Hepatocyte (in vitro differentiated cells): Measurements from ENCODE around the gene TYROBP. TPM values are rescaled to one million over a fixed set of nuclear protein-coding genes. Genes with fewer than 3 reads are reported as not detected.
"Not testable (repeated sequence)": the region's sequence is repeated elsewhere in the genome, so short reads cannot be mapped to it uniquely, and the experiment has no call there.

Experiments used
- DNase-seq: peaks from one replicate; pipeline ENCODE4 v3.0.0-alpha.2; 2016; ENCODE audit warnings: low spot score
- H2AFZ ChIP-seq: fragments of 200-600 bp; sonication (generic); 2 replicates; pipeline ENCODE4 v1.6.0; 2016; ENCODE audit warnings: antibody characterized with exemption, mild to moderate bottlenecking
- H3K27ac ChIP-seq: fragments of 200-600 bp; sonication (generic); 2 replicates; pipeline ENCODE4 v1.5.1; 2016; ENCODE audit warnings: mild to moderate bottlenecking
- H3K27me3 ChIP-seq: fragments of 200-600 bp; sonication (generic); 2 replicates; pipeline ENCODE4 v1.6.1; 2016
- H3K36me3 ChIP-seq: fragments of 200-600 bp; sonication (generic); replicated peaks from 2 replicates; pipeline ENCODE4 v1.5.1; 2016; ENCODE audit warnings: low read depth; ENCODE audit not compliant: insufficient read depth
- H3K4me1 ChIP-seq: fragments of 200-600 bp; sonication (generic); 2 replicates; pipeline ENCODE4 v1.5.1; 2016; ENCODE audit warnings: mild to moderate bottlenecking, moderate library complexity; ENCODE audit not compliant: insufficient read depth
- H3K4me2 ChIP-seq: fragments of 200-600 bp; sonication (generic); 2 replicates; pipeline ENCODE4 v1.6.0; 2016
- H3K4me3 ChIP-seq: fragments of 200-600 bp; sonication (generic); 2 replicates; pipeline ENCODE4 v1.5.1; 2016; ENCODE audit warnings: mild to moderate bottlenecking
- H3K79me2 ChIP-seq: fragments of 200-600 bp; sonication (generic); 2 replicates; pipeline ENCODE4 v1.6.0; 2017; ENCODE audit warnings: mild to moderate bottlenecking
- H3K9me2 ChIP-seq: fragments of 200-600 bp; sonication (generic); replicated peaks from 2 replicates; pipeline ENCODE4 v1.6.0; 2017; ENCODE audit warnings: mild to moderate bottlenecking; ENCODE audit not compliant: insufficient read depth
- H3K9me3 ChIP-seq: fragments of 200-600 bp; sonication (generic); 2 replicates; pipeline ENCODE4 v1.5.1; 2016; ENCODE audit warnings: low read depth, mild to moderate bottlenecking
- H4K20me1 ChIP-seq: fragments of 200-600 bp; sonication (generic); 2 replicates; pipeline ENCODE4 v1.6.0; 2016; ENCODE audit warnings: mild to moderate bottlenecking; ENCODE audit not compliant: insufficient read depth, poor library complexity, severe bottlenecking
- EZH2 ChIP-seq: fragments of 200-600 bp; sonication (generic); IDR thresholded peaks from 2 replicates; pipeline ENCODE4 v1.6.1; 2016; ENCODE audit warnings: antibody characterized with exemption, mild to moderate bottlenecking, borderline replicate concordance
- EZH2phosphoT487 ChIP-seq: fragments of 200-600 bp; sonication (generic); IDR thresholded peaks from one replicate; pipeline ENCODE4 v1.6.1; 2018; ENCODE audit warnings: antibody characterized with exemption, mild to moderate bottlenecking, low read depth, moderate library complexity; ENCODE audit not compliant: unreplicated experiment, severe bottlenecking
- WGBS: methylation state at CpG from one replicate; pipeline ENCODE4 v1.1.6; 2016; ENCODE audit warnings: low lambda C conversion rate; ENCODE audit errors: missing lambda C conversion rate; 5-methylcytosine and 5-hydroxymethylcytosine counted together
- polyA plus RNA-seq: library from polyadenylated mRNA; unstranded; fragments of >200 nt; fragmentation: Nextera tagmentation; extraction: Ambion mirVana; gene quantifications from 2 replicates; pipeline ENCODE4 v1.2.1, GENCODE V29; 2016
- total RNA-seq: library from RNA; depleted of rRNA; stranded (reverse); fragments of >200 nt; gene quantifications from 2 replicates; pipeline ENCODE4 v1.2.3, GENCODE V29; 2014
- TF ChIP-seq, protein P1 (sequence below): fragments of 200-600 bp; sonication (generic); IDR thresholded peaks from 2 replicates; pipeline ENCODE4 v1.5.1; 2016; ENCODE audit warnings: antibody characterized with exemption, mild to moderate bottlenecking; ENCODE audit not compliant: poor library complexity

TYROBP gene
- total and polyA plus RNA-seq, 2 experiments from 2014 or later: 4.9 to 5.9 TPM

DNA sequence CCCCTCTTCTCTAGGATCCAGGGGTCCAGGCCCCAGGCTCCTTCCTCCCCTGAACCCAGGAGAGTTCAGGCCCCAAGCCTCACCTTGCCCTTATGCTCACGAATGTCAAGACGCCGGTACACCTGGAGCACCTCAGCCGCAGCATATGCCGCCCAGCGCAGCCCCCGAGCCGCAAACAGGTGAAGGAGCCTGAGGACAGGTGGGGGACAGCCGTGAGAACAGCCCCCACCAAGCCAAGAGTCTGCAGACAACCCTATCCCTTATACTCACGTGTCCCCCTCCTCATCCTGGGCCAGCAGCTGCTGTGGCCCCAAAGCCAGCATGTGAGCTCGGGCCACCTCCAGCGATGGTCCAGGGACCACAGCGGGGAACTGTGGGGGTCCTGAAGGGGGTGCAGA is 11.5 kb downstream of the TYROBP start:
- no peaks in the 10 kb centered on the region for H3K36me3 ChIP-seq
- H3K27me3 ChIP-seq: no peaks in the 10 kb centered on the region
- no peaks in the 10 kb centered on the region for H3K9me2 ChIP-seq
- no peaks in the 10 kb centered on the region for H3K9me3 ChIP-seq
- no peak overlapping the region for H3K4me3 ChIP-seq
- WGBS: 98% methylated on average over 13 of the region's 13 CpGs
- TF ChIP-seq EZH2: no peak
- TF ChIP-seq, protein P1, sequence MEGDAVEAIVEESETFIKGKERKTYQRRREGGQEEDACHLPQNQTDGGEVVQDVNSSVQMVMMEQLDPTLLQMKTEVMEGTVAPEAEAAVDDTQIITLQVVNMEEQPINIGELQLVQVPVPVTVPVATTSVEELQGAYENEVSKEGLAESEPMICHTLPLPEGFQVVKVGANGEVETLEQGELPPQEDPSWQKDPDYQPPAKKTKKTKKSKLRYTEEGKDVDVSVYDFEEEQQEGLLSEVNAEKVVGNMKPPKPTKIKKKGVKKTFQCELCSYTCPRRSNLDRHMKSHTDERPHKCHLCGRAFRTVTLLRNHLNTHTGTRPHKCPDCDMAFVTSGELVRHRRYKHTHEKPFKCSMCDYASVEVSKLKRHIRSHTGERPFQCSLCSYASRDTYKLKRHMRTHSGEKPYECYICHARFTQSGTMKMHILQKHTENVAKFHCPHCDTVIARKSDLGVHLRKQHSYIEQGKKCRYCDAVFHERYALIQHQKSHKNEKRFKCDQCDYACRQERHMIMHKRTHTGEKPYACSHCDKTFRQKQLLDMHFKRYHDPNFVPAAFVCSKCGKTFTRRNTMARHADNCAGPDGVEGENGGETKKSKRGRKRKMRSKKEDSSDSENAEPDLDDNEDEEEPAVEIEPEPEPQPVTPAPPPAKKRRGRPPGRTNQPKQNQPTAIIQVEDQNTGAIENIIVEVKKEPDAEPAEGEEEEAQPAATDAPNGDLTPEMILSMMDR: no peak
- TF ChIP-seq EZH2phosphoT487: no peak
- H3K27ac ChIP-seq: no peak overlapping the region
- peaks cover 15% of the 10 kb centered on the region for H3K79me2 ChIP-seq
- no peak overlapping the region for H2AFZ ChIP-seq
- H3K4me2 ChIP-seq: no peak overlapping the region
- H3K4me1 ChIP-seq: peaks cover 6% of the 10 kb centered on the region
- DNase-seq: no peak
- no peaks in the 10 kb centered on the region for H4K20me1 ChIP-seq

GRCh38 chr19:35895911-35896642 is 12.0 kb downstream of the TYROBP start:
- Histone ChIP-seq H3K36me3 (no peaks in the 10 kb centered on the region), H3K9me2 (no peaks in the 10 kb centered on the region), H3K4me1 (peaks cover 6% of the 10 kb centered on the region), H4K20me1 (no peaks in the 10 kb centered on the region), H3K79me2 (peaks cover 15% of the 10 kb centered on the region), H3K27ac (no peak overlapping the region), H3K4me3 (no peak overlapping the region), H3K27me3 (no peaks in the 10 kb centered on the region), H3K9me3 (no peaks in the 10 kb centered on the region), H2AFZ (no peak overlapping the region), H3K4me2 (no peak overlapping the region)
- 93% methylated on average over 21 of the region's 21 CpGs for WGBS
- TF ChIP-seq, protein P1: no peak
- no peak for TF ChIP-seq EZH2phosphoT487
- no peak for TF ChIP-seq EZH2
- DNase-seq: no peak

GRCh38 chr19:35894342-35894741 is 13.8 kb downstream of the TYROBP start:
- no peaks in the 10 kb centered on the region for H3K27me3 ChIP-seq
- DNase-seq: no peak
- H3K9me3 ChIP-seq: no peaks in the 10 kb centered on the region
- peaks cover 15% of the 10 kb centered on the region for H3K79me2 ChIP-seq
- no peak overlapping the region for H3K4me3 ChIP-seq
- no peak overlapping the region for H2AFZ ChIP-seq
- 95% methylated on average over 2 of the region's 2 CpGs for WGBS
- no peak overlapping the region for H3K27ac ChIP-seq
- no peak overlapping the region for H3K4me2 ChIP-seq
- no peaks in the 10 kb centered on the region for H3K36me3 ChIP-seq
- no peak for TF ChIP-seq EZH2phosphoT487
- TF ChIP-seq EZH2: no peak
- no peaks in the 10 kb centered on the region for H3K9me2 ChIP-seq
- peaks cover 6% of the 10 kb centered on the region for H3K4me1 ChIP-seq
- no peaks in the 10 kb centered on the region for H4K20me1 ChIP-seq

DNA sequence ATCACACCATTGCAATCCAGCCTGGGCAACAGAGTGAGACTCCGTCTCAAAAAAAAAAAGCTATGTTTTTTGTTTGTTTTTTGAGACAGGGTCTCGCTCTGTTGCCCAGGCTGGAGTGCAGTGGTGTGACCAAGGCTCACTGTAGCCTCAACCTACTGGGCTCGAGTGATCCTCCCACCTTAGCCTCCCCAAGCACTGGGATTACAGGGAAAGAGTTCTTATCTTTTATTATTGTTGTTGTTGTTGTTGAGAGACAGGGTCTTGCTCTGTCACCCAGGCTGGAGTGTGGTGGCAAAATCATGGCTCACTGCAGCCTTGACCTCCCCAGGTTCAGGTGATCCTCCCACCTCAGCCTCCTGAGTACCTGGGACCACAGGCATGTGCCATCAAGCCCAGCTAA is 16.3 kb downstream of the TYROBP start:
- not testable (repeated sequence) for H3K9me3 ChIP-seq, H3K36me3 ChIP-seq, H3K79me2 ChIP-seq, H4K20me1 ChIP-seq, H3K4me1 ChIP-seq, H3K27ac ChIP-seq, H3K9me2 ChIP-seq, H3K27me3 ChIP-seq, H3K4me2 ChIP-seq, DNase-seq, H2AFZ ChIP-seq, H3K4me3 ChIP-seq
- WGBS: 95% methylated on average over 3 of the region's 3 CpGs
